Measurements from ENCODE around the gene CCNE1.

The CCNE1 gene

DNA sequence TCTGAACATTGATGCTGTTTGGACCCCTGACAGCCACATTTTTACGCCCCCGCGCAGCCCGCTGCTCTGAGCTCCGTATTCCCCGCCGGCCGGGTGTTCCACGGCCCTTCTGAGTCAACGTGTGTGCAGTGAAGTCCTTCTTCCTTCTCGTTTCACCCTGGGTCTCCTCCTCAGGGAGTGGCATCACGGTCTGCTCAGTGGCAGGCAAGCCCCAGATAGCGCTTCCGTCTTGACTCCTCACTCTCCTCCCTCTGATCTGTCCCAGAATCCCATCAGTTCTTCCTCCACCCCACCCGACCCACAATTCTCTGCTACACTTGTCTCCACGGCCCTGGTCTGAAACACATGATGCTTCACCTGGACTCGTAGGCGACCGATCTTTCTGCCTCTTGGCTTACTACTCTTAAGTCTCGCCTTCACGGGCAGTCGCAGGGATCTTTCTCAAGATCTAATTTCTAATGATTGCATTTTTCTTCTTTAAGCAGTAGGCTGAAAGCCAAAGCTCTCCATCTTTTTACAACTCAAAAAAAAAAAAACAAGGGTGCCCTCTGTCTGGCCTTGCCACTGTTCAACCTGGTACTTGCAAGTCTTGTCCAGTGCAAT, 33.9 kb downstream of the CCNE1 start:
- DNase-seq, result peak; percentile 48

DNA sequence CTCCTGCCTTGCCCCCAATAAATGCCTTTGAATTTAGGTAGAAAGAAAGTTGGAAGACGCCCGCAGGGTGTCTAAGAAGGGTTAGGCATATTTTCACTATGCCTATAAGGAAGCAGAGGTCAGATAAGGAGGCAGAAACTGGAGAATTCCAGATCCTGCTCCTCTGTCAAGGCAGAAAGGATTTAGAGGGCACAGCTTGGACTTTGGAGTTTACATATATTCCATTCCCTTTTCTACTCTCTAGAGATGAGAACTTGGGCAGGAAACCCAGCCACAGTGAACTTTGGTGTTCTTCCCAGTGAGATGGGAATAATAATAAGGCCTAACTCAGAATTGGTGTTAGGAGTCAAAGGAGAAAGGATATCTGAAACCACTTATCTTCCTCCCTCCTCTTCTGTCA, 37.4 kb downstream of the CCNE1 start:
- no peak for DNase-seq

GRCh38 chr19:29850482-29850881, 38.7 kb downstream of the CCNE1 start:
- no peak for DNase-seq

- no peak for DNase-seq
Observed at GRCh38 chr19:29851769-29852521, 40.2 kb downstream of the CCNE1 start.

- DNase-seq, result no peak
Observed at GRCh38 chr19:29854033-29854432, 42.2 kb downstream of the CCNE1 start.

DNA sequence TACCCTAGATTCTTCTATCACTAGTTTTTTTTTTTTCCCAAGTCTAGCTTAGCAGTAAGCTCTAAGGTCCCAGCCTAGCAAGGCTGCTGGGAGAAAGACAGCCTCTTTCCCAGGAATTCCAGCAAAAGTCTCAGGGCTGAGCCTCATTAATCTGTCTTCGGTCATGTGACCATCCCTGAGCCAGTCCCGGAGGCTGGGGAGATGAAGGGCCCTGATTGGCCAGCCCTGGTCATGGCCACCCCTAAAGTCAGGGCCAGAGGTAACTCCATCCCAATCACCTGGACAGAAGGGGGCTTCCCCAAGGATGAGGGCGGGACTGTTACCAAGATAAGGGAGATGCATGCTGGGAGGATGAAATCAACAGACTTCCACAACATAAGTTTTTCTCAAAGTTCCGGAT, 43.3 kb downstream of the CCNE1 start:
- no peak for DNase-seq

GRCh38 chr19:29855741-29856500, 44.1 kb downstream of the CCNE1 start:
- DNase-seq, result no peak

GRCh38 chr19:29858000-29858596, 46.3 kb downstream of the CCNE1 start:
- peak; percentile 40 for DNase-seq

DNA sequence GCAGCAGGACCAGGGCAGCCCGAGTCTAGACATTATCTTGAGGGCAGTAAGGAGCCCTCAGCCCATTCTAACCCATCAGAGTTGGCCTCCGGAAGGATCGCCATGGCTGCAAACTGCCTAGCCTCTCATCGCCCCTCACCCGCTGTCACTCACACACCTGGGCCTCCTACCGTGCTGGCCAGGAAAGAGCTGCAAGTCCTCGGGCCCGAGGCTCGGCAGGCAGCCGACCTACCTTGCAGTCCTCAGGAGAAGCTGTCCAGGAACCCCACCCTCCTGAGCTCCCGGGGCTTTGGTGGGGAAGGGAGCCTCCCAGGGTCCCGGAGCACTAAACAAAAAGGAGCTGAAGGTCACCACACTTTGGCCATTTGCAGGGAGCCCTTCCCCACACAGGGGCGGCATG, 46.8 kb downstream of the CCNE1 start:
- no peak for DNase-seq

DNA sequence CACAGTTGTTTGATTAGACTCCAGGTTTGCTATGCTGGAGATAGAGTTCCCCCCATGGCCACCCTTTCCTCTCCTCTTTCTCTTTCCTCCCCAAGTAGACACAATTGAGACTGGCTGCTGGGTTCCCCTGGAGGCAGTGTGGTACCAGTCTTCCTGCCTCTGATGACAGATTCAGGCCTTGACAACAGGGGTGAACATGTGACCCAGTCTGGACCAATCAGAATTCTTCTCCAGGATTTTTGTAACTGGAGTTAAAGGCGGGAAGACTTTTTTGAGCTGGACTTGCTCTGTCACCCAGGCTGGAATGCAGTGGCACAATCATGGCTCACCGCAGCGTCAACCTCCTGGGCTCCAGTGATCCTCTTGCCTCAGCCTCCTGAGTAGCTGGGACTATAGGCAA, 48.7 kb downstream of the CCNE1 start:
- DNase-seq, result peak; percentile 3

DNA sequence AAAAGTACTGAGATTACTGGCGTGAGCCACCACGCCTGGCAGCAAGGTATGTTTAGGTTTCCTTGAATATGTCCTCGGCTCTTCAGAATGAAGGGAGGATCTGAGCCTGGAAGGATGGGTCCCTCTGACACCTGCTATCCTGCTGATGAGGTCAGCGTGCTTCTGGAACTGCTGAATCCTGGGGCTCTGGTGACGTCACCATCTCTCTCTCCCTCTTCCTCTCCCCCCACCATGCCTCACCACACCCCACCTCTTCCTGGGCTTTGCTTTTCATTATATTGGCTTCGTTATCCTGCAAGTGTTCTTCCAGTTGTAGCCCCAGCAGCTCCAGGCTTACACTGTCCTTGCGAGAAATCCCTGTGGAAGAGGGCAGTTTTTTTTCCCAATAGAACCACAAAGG, 49.8 kb downstream of the CCNE1 start:
- DNase-seq, result no peak

DNA sequence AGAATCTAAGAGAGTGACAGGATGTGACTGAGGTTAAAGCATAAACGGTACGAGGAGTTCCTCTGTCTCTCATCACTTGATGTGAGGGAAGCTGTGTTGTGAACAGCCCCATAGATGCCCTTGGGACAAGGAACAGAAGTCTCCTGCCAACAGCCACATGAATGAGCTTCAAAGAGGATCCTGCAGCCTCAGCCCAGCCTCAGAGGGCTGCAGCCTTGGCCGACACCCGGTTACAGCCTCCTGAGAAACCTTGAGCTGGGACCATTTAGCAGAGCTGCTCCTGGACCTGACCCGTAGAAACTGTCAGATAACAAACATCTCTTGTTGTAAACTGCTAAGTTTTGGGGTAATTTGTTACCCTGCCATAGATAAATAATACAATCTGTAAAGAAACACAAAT, 54.2 kb downstream of the CCNE1 start:
- no peak for DNase-seq

DNA sequence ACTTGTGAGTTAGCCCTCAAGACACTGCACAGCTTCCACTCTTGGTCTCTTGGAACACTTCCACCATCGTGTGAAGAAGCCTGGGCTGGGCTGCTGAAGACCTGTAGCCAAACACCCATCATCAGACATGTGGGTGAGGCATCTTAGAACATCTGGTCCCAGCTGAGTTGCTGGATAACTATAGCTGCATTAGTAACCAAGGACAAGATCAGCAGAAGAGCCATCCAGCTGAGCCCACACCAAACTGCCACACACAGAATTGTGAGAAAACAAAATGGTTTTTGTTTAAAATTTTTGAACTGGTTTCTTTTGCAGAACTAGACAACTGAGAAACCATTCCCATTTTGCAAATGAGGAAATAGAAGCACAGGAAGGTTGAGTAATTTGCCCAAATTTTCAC, 56.2 kb downstream of the CCNE1 start:
- no peak for DNase-seq

DNA sequence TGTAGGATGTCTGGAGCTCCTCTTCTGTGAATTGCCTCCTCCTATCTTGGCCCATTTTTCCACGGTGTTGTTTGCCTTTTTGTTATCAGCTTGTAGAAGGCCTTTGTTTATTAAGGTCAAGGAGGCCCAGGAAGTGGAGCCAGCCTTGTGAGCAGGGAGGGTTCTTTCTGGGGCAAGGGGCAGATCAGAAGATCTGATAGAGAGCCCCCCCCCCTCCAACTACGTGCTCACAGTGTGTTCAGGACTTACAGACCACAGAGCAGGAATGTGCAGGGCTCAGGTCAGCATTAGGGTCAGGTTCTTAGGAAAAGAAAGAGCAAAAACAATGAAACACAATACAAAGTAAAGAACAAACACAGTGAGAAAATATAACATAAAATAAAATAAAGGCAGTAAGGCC, 59.4 kb downstream of the CCNE1 start:
- DNase-seq, result no peak

DNA sequence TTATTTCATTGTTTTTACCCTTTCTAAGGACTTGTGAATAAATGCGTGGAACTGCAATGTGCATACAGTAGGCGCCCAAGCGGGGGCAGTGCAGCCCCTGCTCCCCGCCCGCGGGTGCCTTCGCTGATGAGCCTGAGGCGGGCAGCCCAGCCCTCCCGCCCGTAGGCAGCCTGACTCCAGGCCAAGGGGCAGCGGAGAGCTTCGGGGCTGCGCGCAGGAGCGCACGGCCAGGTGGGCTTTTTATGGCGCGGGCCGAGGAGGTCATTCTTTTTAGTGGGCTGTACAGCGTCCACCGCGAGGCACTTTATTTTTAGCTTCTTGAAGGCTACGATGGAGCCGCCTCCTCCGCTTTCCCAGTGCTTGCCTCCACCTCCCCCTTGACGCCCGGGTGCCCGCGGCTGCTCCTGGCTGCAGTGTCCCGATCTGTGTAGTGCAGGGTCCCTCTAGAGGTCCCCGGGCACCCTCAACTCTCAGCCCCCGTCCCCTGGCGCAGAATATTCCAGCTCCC, 60.5 kb downstream of the CCNE1 start:
- peak; percentile 16 for DNase-seq

DNA sequence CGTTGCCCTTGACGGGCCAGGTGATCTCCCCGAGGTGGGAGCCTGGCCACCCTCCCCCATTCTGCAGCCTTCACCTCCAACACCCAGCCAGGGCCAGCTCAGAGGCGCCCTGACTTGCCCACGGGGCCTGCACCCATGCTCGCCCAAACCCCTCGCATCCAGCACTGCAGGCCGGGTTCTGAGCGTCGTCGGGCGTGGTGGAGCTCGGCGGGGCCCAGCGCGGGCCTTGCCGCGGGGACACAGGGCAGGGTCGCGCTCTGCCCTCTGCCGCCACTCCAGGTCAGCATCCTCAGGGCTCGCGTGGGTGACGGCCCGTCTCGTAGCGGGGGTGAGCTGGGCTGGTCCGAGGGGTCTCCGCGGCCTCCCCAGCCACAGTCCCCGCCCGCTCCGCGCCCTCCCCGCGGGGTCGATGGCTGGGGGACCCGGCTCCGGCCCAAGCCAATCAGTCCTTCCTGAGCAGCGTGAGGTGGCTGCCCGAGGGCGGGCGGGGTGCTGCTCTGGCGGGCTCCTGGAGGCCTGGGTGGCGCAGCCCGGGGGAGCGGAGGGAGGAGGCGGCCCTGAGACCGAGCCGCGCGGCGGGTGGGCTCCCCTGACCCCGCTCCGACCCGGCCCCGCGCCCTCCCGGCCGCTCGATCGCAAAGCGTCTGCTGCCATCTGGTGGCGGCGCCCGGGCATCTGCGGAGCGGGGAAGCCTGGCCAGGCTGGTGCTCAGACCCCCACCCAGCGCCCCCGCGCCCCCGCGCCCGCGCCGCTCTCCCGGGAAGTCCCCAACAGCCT, 61.4 kb downstream of the CCNE1 start:
- peak; percentile 38 for DNase-seq
